ENCODE data around the gene SLC38A2.
"Not testable (repeated sequence)": the region's sequence is repeated elsewhere in the genome, so short reads cannot be mapped to it uniquely, and the experiment has no call there.

SLC38A2 gene

GRCh38 chr12:46359667-46360280, 12.8 kb downstream of the SLC38A2 start:
- no peak for DNase-seq

- DNase-seq = no peak
Observed at GRCh38 chr12:46358791-46359666, 13.5 kb downstream of the SLC38A2 start.

- DNase-seq = no peak
Observed at GRCh38 chr12:46358325-46358700, 14.3 kb downstream of the SLC38A2 start.

- no peak for DNase-seq
Observed at GRCh38 chr12:46357438-46358324, 14.9 kb downstream of the SLC38A2 start.

- DNase-seq = no peak
Observed at GRCh38 chr12:46356655-46357437, 15.7 kb downstream of the SLC38A2 start.

GRCh38 chr12:46354802-46355199, 17.8 kb downstream of the SLC38A2 start:
- DNase-seq = no peak

GRCh38 chr12:46354111-46354801, 18.3 kb downstream of the SLC38A2 start:
- DNase-seq = no peak

GRCh38 chr12:46351886-46352650, 20.5 kb downstream of the SLC38A2 start:
- DNase-seq = no peak

- no peak for DNase-seq
Observed at GRCh38 chr12:46351138-46351537, 21.4 kb downstream of the SLC38A2 start.

GRCh38 chr12:46349253-46349652, 23.3 kb downstream of the SLC38A2 start:
- no peak for DNase-seq

GRCh38 chr12:46343118-46343852, 29.3 kb downstream of the SLC38A2 start:
- no peak for DNase-seq

GRCh38 chr12:46342562-46343033, 30.0 kb downstream of the SLC38A2 start:
- no peak for DNase-seq

- no peak for DNase-seq
Observed at GRCh38 chr12:46339051-46339450, 33.5 kb downstream of the SLC38A2 start.

- no peak for DNase-seq
Observed at GRCh38 chr12:46332260-46332659, 40.3 kb downstream of the SLC38A2 start.

GRCh38 chr12:46325075-46325474, 47.5 kb downstream of the SLC38A2 start:
- not testable (repeated sequence) for DNase-seq

- DNase-seq = no peak
Observed at GRCh38 chr12:46320731-46321130, 51.8 kb downstream of the SLC38A2 start.

- no peak for DNase-seq
Observed at GRCh38 chr12:46318037-46318436, 54.5 kb downstream of the SLC38A2 start.

All from 8988T (cell line).